Measurements from ENCODE around the gene RASA4B. TPM values are rescaled to one million over a fixed set of nuclear protein-coding genes. Genes with fewer than 3 reads are reported as not detected.

The RASA4B gene
- total and polyA plus RNA-seq, 2 experiments from 2014 or later, result 0.99 to 1.5 TPM

- Histone ChIP-seq H3F3A (replicated peaks; ENCODE audit: low read depth) (no peaks in the 10 kb centered on the region), H3K4me3 (no peak overlapping the region), H3K9me2 (ENCODE audit: insufficient read depth) (no peaks in the 10 kb centered on the region), H3K79me2 (replicated peaks; ENCODE audit: insufficient read depth) (no peaks in the 10 kb centered on the region), H3K27ac (ENCODE audit: low read depth) (no peak overlapping the region), H3K4me2 (no peak overlapping the region), H3K27me3 (ENCODE audit: insufficient read depth) (no peaks in the 10 kb centered on the region), H4K20me1 (replicated peaks; ENCODE audit: insufficient read depth) (peaks cover 4% of the 10 kb centered on the region; the same call in 1 of the 2 replicates), H3K36me3 (ENCODE audit: insufficient read depth) (no peaks in the 10 kb centered on the region), H3K4me1 (ENCODE audit: insufficient read depth) (no peaks in the 10 kb centered on the region), H2AFZ (no peak overlapping the region)
- no peaks in the 10 kb centered on the region for H3K9me3 Mint-ChIP-seq
- H3K4me3 Mint-ChIP-seq, result no peak overlapping the region; the same call in 2 of the 3 replicates
- ATAC-seq (no peak), DNase-seq (ENCODE audit: low spot score) (no peak)
- H3K36me3 Mint-ChIP-seq (ENCODE audit: low read depth), result peaks cover 13% of the 10 kb centered on the region
- TF ChIP-seq POLR2AphosphoS5 (IDR thresholded peaks at IDR 0.05; ENCODE audit: low read depth) (no peak), EZH2phosphoT487 (IDR thresholded peaks at IDR 0.05; ENCODE audit: unreplicated experiment) (no peak), ZNF462 (CRISPR knock-in tag; IDR thresholded peaks at IDR 0.05) (no peak), REST (IDR thresholded peaks at IDR 0.05; ENCODE audit: unreplicated experiment) (no peak), STAT1 (IDR thresholded peaks at IDR 0.05; ENCODE audit: unreplicated experiment) (no peak), CTCF (conservative IDR thresholded peaks at IDR 0.05; ENCODE audit: low read depth in 2 of 2) (no peak), NANOG (IDR thresholded peaks at IDR 0.05; ENCODE audit: borderline replicate concordance) (no peak), EZH2 (IDR thresholded peaks at IDR 0.05; ENCODE audit: low read depth, unreplicated experiment) (no peak), ZNF114 (CRISPR knock-in tag; IDR thresholded peaks at IDR 0.05) (no peak), ZNF331 (CRISPR knock-in tag; IDR thresholded peaks at IDR 0.05; ENCODE audit: low read depth) (no peak), JUNB (IDR thresholded peaks at IDR 0.05; ENCODE audit: unreplicated experiment) (no peak), ETS1 (IDR thresholded peaks at IDR 0.05) (no peak), CREB1 (CRISPR knock-in tag; IDR thresholded peaks at IDR 0.05; ENCODE audit: low read depth) (no peak)
- peaks cover 13% of the 10 kb centered on the region for H3K27me3 Mint-ChIP-seq (ENCODE audit: insufficient read depth, low read depth, poor library complexity)
- H3K4me1 Mint-ChIP-seq, result no peaks in the 10 kb centered on the region
- no peak overlapping the region for H3K27ac Mint-ChIP-seq
Observed at GRCh38 chr7:102472126-102473041, 45.2 kb downstream of the RASA4B start.
